ENCODE measurements around the gene NLK.
"Not testable (repeated sequence)": the region's sequence is repeated elsewhere in the genome, so short reads cannot be mapped to it uniquely, and the experiment has no call there.

The NLK gene

DNA sequence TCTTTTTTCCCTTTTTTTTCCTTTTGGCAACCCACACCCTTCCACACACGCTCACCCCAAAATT is at the start of gene NLK:
Gene NLK, plus strand, starts transcription at position 21 of the 64 bp plus-strand sequence. CDS start 197 bp downstream, outside the sequence.
- DNase-seq: no peak

DNA sequence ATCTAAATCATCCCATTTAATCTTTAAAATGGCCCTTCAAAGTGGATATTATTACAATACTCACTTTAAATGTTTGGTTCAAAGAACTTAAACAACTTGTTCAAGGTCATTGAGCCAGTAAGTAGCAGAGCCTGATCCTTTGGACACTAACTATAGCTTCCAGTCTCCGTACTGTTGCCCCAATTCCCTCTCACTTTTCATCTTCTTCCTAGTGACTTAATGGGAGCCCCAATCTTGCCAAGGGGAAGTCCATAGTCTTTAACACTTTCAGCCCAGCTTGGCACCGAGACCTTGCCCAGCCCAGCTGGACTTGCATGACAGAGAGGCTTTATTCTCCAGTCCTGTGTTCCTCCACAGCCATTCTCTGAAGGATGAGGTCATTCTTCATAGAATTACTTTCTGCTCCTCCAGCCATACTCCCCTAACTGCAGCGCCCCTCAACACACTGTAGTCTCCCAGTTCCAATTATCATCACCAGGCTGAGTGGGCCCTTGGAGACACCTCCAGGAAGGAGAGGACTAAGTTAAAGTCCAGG is 49.2 kb upstream of the NLK start:
- no peak for DNase-seq

GRCh38 chr17:27993723-27994310 is 48.7 kb upstream of the NLK start:
- no peak for DNase-seq

GRCh38 chr17:27994586-27994985 is 47.9 kb upstream of the NLK start:
- DNase-seq: no peak

GRCh38 chr17:27995554-27995953 is 46.9 kb upstream of the NLK start:
- DNase-seq: no peak

GRCh38 chr17:27996202-27997043 is 46.1 kb upstream of the NLK start:
- DNase-seq: no peak

DNA sequence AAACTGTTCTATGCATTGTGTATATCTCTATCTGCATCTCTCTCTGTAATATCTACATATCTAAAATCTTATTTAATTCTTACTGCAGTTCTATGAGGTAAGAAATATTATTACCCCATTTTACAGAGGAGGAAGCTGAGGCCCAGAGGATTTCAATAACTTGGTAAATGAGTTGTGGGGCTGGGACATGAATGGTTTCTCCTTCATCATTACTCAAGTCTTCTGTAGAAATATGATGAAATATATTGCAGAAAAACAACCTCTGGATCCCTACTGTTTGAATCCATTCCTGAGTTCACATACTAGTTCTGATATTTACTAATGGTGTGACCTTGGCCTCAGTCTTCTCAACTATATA is 45.5 kb upstream of the NLK start:
- no peak for DNase-seq

- DNase-seq: no peak
Observed at GRCh38 chr17:27997522-27997921, 45.0 kb upstream of the NLK start.

GRCh38 chr17:28001149-28001548 is 41.3 kb upstream of the NLK start:
- no peak for DNase-seq

- no peak for DNase-seq
Observed at GRCh38 chr17:28004344-28004743, 38.1 kb upstream of the NLK start.

DNA sequence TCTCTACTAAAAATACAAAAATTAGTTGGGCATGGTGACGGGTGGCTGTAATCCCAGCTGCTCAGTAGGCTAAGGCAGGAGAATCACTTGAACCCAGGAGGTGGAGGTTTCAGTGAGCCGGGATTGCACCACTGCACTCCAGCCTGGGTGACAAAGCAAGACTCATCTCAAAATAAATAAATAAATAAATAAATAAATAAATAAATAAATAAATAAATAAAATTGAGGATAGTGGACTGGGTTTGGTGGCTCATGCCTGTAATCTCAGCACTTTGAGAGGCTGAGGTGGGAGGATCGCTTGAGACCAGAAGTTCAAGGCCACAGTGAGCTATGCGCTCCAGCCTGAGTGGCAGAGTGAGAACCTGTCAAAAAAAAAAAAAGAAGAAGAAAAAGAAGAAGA is 34.6 kb upstream of the NLK start:
- DNase-seq: not testable (repeated sequence)

GRCh38 chr17:28008513-28008912 is 34.0 kb upstream of the NLK start:
- DNase-seq: no peak

GRCh38 chr17:28010406-28010805 is 32.1 kb upstream of the NLK start:
- no peak for DNase-seq

- DNase-seq: no peak
Observed at GRCh38 chr17:28018439-28019070, 23.9 kb upstream of the NLK start.

- no peak for DNase-seq
Observed at GRCh38 chr17:28020515-28020914, 22.0 kb upstream of the NLK start.

- DNase-seq: no peak
Observed at GRCh38 chr17:28029044-28029443, 13.4 kb upstream of the NLK start.

GRCh38 chr17:28030386-28030785 is 12.1 kb upstream of the NLK start:
- no peak for DNase-seq

- DNase-seq: no peak
Observed at GRCh38 chr17:28031174-28031573, 11.3 kb upstream of the NLK start.

DNA sequence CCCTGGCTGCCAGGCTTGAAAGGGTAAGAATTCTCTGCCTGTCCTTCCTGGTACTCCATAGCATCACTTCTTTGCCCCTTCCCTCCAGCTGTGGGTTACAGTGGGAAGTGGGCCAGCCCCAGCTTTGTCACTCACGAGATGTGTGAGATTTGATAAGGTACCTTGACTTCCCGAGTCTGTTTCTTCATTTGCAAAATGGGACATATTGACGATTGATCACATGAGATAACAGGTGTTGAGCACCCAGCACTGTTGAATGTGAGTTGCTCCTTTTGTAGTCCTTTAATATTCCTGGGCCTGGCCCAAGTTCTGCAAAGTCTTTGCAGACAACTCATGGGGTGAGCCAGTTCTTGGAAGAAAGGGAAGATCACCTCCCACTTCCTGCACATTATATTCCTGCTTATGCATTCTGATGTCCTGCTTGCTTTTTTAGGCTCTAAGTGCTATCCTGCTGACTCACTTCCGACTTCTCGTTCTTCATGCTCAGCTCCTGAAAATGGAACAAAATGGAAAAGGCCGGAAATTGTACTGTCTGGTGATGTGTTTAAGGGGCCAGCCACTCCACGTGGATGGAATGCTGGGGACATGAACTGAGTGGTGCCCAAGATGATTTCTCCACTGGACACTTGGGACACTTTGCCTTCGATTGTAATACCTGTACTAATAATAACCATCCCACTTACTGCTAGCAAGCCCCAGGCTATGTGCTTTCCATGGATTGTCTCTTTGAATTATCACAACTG is 8.3 kb upstream of the NLK start:
- DNase-seq: no peak

DNA sequence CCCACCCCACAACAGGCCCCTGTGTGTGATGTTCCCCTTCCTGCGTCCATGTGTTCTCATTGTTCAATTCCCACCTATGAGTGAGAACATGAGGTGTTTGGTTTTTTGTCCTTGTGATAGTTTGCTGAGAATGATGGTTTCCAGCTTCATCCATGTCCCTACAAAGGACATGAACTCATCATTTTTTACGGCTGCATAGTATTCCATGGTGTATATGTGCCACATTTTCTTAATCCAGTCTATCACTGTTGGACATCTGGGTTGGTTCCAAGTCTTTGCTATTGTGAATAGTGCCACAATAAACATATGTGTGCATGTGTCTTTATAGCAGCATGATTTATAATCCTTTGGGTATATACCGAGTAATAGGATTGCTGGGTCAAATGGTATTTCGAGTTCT is 7.0 kb upstream of the NLK start:
- DNase-seq: not testable (repeated sequence)

- not testable (repeated sequence) for DNase-seq
Observed at GRCh38 chr17:28035884-28036283, 6.6 kb upstream of the NLK start.

DNA sequence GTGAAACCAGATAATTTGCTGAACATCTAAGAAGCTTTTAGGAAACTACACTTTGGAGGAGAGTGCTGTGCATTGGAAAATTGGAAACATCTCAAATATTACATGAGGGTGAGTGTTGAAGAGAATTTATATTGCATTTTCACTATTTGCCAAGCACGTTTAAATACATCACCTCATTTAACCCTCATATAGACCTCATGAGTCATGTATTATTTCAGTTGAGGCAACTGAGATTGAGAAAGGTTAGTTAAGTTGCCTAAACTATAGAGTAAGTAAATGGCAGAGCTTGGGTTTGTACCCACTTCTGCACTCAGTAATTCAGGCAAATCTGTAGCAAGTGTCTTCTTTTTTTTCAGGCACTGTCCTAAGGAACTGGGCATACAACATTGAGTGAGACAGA is 3.7 kb upstream of the NLK start:
- no peak for DNase-seq

DNA sequence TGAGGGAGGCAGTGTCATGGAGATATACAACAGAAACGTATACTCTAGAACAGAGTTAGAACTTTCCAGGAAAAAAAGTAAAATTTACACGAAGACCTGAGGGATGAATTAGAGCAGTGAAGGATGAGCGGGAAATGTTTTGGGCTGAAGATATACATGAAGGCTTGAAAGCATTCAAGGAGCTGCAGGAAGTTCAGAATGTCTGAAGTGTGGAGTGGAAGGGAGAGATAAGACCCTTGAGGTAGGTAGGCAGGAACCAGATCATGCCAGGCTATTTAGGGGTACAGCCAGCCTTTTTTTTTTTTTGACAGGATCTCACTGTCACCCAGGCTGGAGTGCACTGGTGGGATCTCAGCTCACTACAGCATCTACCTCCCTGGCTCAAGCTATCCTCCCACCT is 3.2 kb upstream of the NLK start:
- no peak for DNase-seq

- DNase-seq: no peak
Observed at GRCh38 chr17:28040406-28040805, 2.1 kb upstream of the NLK start.

Data from stimulated activated CD4-positive, alpha-beta T cell treated with anti-CD3 and anti-CD28 coated beads, Interleukin-2, amount 100 ng/mL, for 48 hours (primary cell).